BE2C (cell line): Measurements from ENCODE around the gene CHST2.

Experiments used
- DNase-seq: peaks from one replicate; pipeline ENCODE4 v3.0.0-alpha.2; 2020
- H3K27me3 ChIP-seq: fragments of 250-450 bp; sonication (Bioruptor Pico); 2 replicates; pipeline ENCODE4 v1.5.1; 2020; ENCODE audit warnings: mild to moderate bottlenecking
- H3K36me3 ChIP-seq: fragments of 250-450 bp; sonication (Bioruptor Pico); 2 replicates; pipeline ENCODE4 v1.5.1; 2020; ENCODE audit warnings: mild to moderate bottlenecking
- H3K4me1 ChIP-seq: fragments of 250-450 bp; sonication (Bioruptor Pico); 2 replicates; pipeline ENCODE4 v1.5.1; 2020
- H3K4me3 ChIP-seq: 2 replicates; pipeline ENCODE4 v1.5.1; 2011; ENCODE audit warnings: low read depth, low read length
- H3K9me3 ChIP-seq: fragments of 250-450 bp; sonication (Bioruptor Pico); 2 replicates; pipeline ENCODE4 v1.5.1; 2020
- CTCF ChIP-seq: IDR thresholded peaks from 2 replicates; pipeline ENCODE4 v1.5.1; 2012; ENCODE audit warnings: mild to moderate bottlenecking, low read depth, low read length

CHST2 gene

GRCh38 chr3:143167969-143168854, 48.6 kb downstream of the CHST2 start:
- no peak overlapping the region for H3K4me3 ChIP-seq
- H3K4me1 ChIP-seq, result peaks cover 14% of the 10 kb centered on the region
- H3K27me3 ChIP-seq, result no peaks in the 10 kb centered on the region
- no peaks in the 10 kb centered on the region; the same call in none of the 2 replicates for H3K9me3 ChIP-seq
- no peak for DNase-seq
- no peaks in the 10 kb centered on the region for H3K36me3 ChIP-seq
- no peak for TF ChIP-seq CTCF

- DNase-seq, result no peak
- H3K4me1 ChIP-seq, result peaks cover 10% of the 10 kb centered on the region
- no peak overlapping the region for H3K4me3 ChIP-seq
- TF ChIP-seq CTCF, result no peak
- H3K27me3 ChIP-seq, result no peaks in the 10 kb centered on the region
- no peaks in the 10 kb centered on the region; the same call in none of the 2 replicates for H3K9me3 ChIP-seq
- H3K36me3 ChIP-seq, result no peaks in the 10 kb centered on the region
Observed at GRCh38 chr3:143168855-143169192, 49.3 kb downstream of the CHST2 start.

- TF ChIP-seq CTCF, result no peak
- Histone ChIP-seq H3K4me1 (peaks cover 3% of the 10 kb centered on the region; the same call in 1 of the 2 replicates), H3K9me3 (no peaks in the 10 kb centered on the region; the same call in none of the 2 replicates), H3K4me3 (no peak overlapping the region), H3K27me3 (no peaks in the 10 kb centered on the region), H3K36me3 (no peaks in the 10 kb centered on the region)
- DNase-seq, result no peak
Observed at GRCh38 chr3:143170074-143170473, 50.5 kb downstream of the CHST2 start.

- H3K4me3 ChIP-seq, result no peak overlapping the region
- no peaks in the 10 kb centered on the region; the same call in none of the 2 replicates for H3K9me3 ChIP-seq
- no peak for TF ChIP-seq CTCF
- H3K36me3 ChIP-seq, result no peaks in the 10 kb centered on the region
- H3K27me3 ChIP-seq, result no peaks in the 10 kb centered on the region
- no peaks in the 10 kb centered on the region for H3K4me1 ChIP-seq
- DNase-seq, result no peak
Observed at GRCh38 chr3:143170676-143171075, 51.1 kb downstream of the CHST2 start.

- no peaks in the 10 kb centered on the region for H3K4me1 ChIP-seq
- no peaks in the 10 kb centered on the region; the same call in none of the 2 replicates for H3K9me3 ChIP-seq
- H3K36me3 ChIP-seq, result no peaks in the 10 kb centered on the region
- no peak for TF ChIP-seq CTCF
- DNase-seq, result no peak
- no peak overlapping the region for H3K4me3 ChIP-seq
- no peaks in the 10 kb centered on the region for H3K27me3 ChIP-seq
Observed at GRCh38 chr3:143171141-143171980, 51.8 kb downstream of the CHST2 start.
